MG63 (cell line): ENCODE measurements around the gene COQ10A. TPM values are rescaled to one million over a fixed set of nuclear protein-coding genes. Genes with fewer than 3 reads are reported as not detected.

Experiments used
- total RNA-seq: library from RNA; depleted of rRNA; stranded (reverse); fragments of >200 nt; shearing (Covaris generic); gene quantifications from 2 replicates; pipeline ENCODE4 v1.2.3, GENCODE V29; 2014; ENCODE audit warnings: low replicate concordance; rRNA removed

The COQ10A gene
- total RNA-seq, 1 experiment from 2014 or later = 6.9 TPM

Other genes with a start within 250 kb of the COQ10A start
- 0.30 and 0.54 TPM in 2 replicates for gene IKZF4, start 245.9 kb upstream of the COQ10A start, total RNA-seq
- 313 and 847 TPM in 2 replicates for gene RPS26, start 225.0 kb upstream of the COQ10A start, total RNA-seq
- gene ERBB3, start 186.8 kb upstream of the COQ10A start, total RNA-seq = 0.56 TPM in 1 of 2 replicates, not detected in the other
- gene PA2G4, start 162.4 kb upstream of the COQ10A start, total RNA-seq = 329 and 467 TPM in 2 replicates
- 1,876 and 4,191 TPM in 2 replicates for gene RPL41, start 150.3 kb upstream of the COQ10A start, total RNA-seq
- gene ZC3H10, start 148.7 kb upstream of the COQ10A start, total RNA-seq = 3.5 and 5.3 TPM in 2 replicates
- gene ESYT1, start 138.7 kb upstream of the COQ10A start, total RNA-seq = 84.9 and 145 TPM in 2 replicates
- 65.7 and 123 TPM in 2 replicates for gene MYL6B, start 114.4 kb upstream of the COQ10A start, total RNA-seq
- 1,658 and 1,845 TPM in 2 replicates for gene MYL6, start 108.6 kb upstream of the COQ10A start, total RNA-seq
- gene SMARCC2, start 77.5 kb upstream of the COQ10A start, total RNA-seq = 10.6 and 14.8 TPM in 2 replicates
- gene RNF41, start 45.0 kb upstream of the COQ10A start, total RNA-seq = 51.6 and 107 TPM in 2 replicates
- 61.0 and 115 TPM in 2 replicates for gene NABP2, start 42.6 kb upstream of the COQ10A start, total RNA-seq
- gene SLC39A5, start 36.9 kb upstream of the COQ10A start, total RNA-seq = not detected in 2 replicates
- gene ANKRD52, start 8.6 kb upstream of the COQ10A start, total RNA-seq = 6.0 and 18.9 TPM in 2 replicates
- gene CS, start 33.4 kb downstream of the COQ10A start, total RNA-seq = 73.4 and 88.0 TPM in 2 replicates
- 126 and 157 TPM in 2 replicates for gene CNPY2, start 49.0 kb downstream of the COQ10A start, total RNA-seq
- 9.3 and 11.9 TPM in 2 replicates for gene PAN2, start 67.1 kb downstream of the COQ10A start, total RNA-seq
- not detected in 2 replicates for gene IL23A, start 71.9 kb downstream of the COQ10A start, total RNA-seq
- 15.3 and 18.1 TPM in 2 replicates for gene STAT2, start 93.2 kb downstream of the COQ10A start, total RNA-seq
- gene APOF, start 95.9 kb downstream of the COQ10A start, total RNA-seq = not detected in 2 replicates
- 22.6 and 24.4 TPM in 2 replicates for gene TIMELESS, start 182.5 kb downstream of the COQ10A start, total RNA-seq
- gene MIP, start 187.7 kb downstream of the COQ10A start, total RNA-seq = not detected in 2 replicates
- gene SPRYD4, start 201.6 kb downstream of the COQ10A start, total RNA-seq = 0.35 and 0.69 TPM in 2 replicates
- gene GLS2, start 221.2 kb downstream of the COQ10A start, total RNA-seq = 1.5 TPM in 1 of 2 replicates, not detected in the other